Astrocyte (in vitro differentiated cells and primary cell): ENCODE measurements around the gene MED27. TPM values are rescaled to one million over a fixed set of nuclear protein-coding genes. Genes with fewer than 3 reads are reported as not detected.
A peak's percentile ranks its signal among the peaks of the same experiment; 100 is the strongest.

Experiments
- DNase-seq: peaks from one replicate; pipeline ENCODE4 v3.0.0-alpha.2; 2010; ENCODE audit warnings: low read depth
- FAIRE-seq: peaks from 2 replicates; lab custom pipeline; 2011; peaks lifted over from hg19 to GRCh38; lab: Jason Lieb, UNC
- H2AFZ ChIP-seq: 2 replicates; pipeline ENCODE4 v1.6.0; 2012; ENCODE audit warnings: low read depth, low read length, inconsistent platforms
- H3K27ac ChIP-seq: 2 replicates; pipeline ENCODE4 v1.5.1; 2011; ENCODE audit warnings: low read depth, low read length, inconsistent platforms
- H3K27me3 ChIP-seq: 2 replicates; pipeline ENCODE4 v1.6.0; 2011; ENCODE audit warnings: low read length, inconsistent platforms; ENCODE audit not compliant: insufficient read depth
- H3K36me3 ChIP-seq: 2 replicates; pipeline ENCODE4 v1.5.1; 2011; ENCODE audit warnings: low read length, inconsistent platforms; ENCODE audit not compliant: insufficient read depth
- H3K4me1 ChIP-seq: 2 replicates; pipeline ENCODE4 v1.5.1; 2011; ENCODE audit warnings: low read length, inconsistent platforms; ENCODE audit not compliant: insufficient read depth
- H3K4me2 ChIP-seq: 2 replicates; pipeline ENCODE4 v1.6.0; 2012; ENCODE audit warnings: low read length, inconsistent platforms
- H3K4me3 ChIP-seq: 2 replicates; pipeline ENCODE4 v1.5.1; 2011; ENCODE audit warnings: low read depth, mild to moderate bottlenecking, low read length, inconsistent platforms; ENCODE audit not compliant: insufficient read depth
- H3K79me2 ChIP-seq: 2 replicates; pipeline ENCODE4 v1.6.0; 2012; ENCODE audit warnings: mild to moderate bottlenecking, low read length, inconsistent platforms; ENCODE audit not compliant: insufficient read depth
- H3K9ac ChIP-seq: 2 replicates; pipeline ENCODE4 v1.6.0; 2012; ENCODE audit warnings: mild to moderate bottlenecking, low read length, inconsistent platforms
- H3K9me3 ChIP-seq: 2 replicates; pipeline ENCODE4 v1.5.1; 2012; ENCODE audit warnings: low read depth, mild to moderate bottlenecking, low read length, inconsistent platforms; ENCODE audit not compliant: insufficient read depth
- H4K20me1 ChIP-seq: 2 replicates; pipeline ENCODE4 v1.6.0; 2012; ENCODE audit warnings: low read length, inconsistent platforms; ENCODE audit not compliant: insufficient read depth
- H3K27ac Mint-ChIP-seq: one replicate; pipeline ENCODE4 v1.8.0; 2021; ENCODE audit warnings: mild to moderate bottlenecking, mixed read lengths; ENCODE audit not compliant: unreplicated experiment
- H3K27me3 Mint-ChIP-seq: one replicate; pipeline ENCODE4 v1.8.0; 2021; ENCODE audit warnings: low read depth, mixed read lengths; ENCODE audit not compliant: unreplicated experiment
- H3K36me3 Mint-ChIP-seq: one replicate; pipeline ENCODE4 v1.8.0; 2021; ENCODE audit warnings: low read depth, mixed read lengths; ENCODE audit not compliant: unreplicated experiment
- H3K4me1 Mint-ChIP-seq: one replicate; pipeline ENCODE4 v1.8.0; 2021; ENCODE audit warnings: low read depth, mixed read lengths; ENCODE audit not compliant: unreplicated experiment
- H3K4me3 Mint-ChIP-seq: one replicate; pipeline ENCODE4 v1.8.0; 2021; ENCODE audit warnings: mild to moderate bottlenecking, moderate library complexity, mixed read lengths; ENCODE audit not compliant: unreplicated experiment
- H3K9me3 Mint-ChIP-seq: one replicate; pipeline ENCODE4 v1.8.0; 2021; ENCODE audit warnings: mild to moderate bottlenecking, mixed read lengths; ENCODE audit not compliant: unreplicated experiment
- CTCF ChIP-seq: IDR thresholded peaks from 2 replicates; pipeline ENCODE4 v1.5.1; 2011; ENCODE audit warnings: low read depth, mild to moderate bottlenecking, inconsistent platforms, low read length, moderate library complexity; ENCODE audit not compliant: insufficient read depth
- EZH2 ChIP-seq: IDR thresholded peaks from 2 replicates; pipeline ENCODE4 v1.6.1; 2012; ENCODE audit warnings: mild to moderate bottlenecking, low read length, inconsistent platforms; ENCODE audit not compliant: insufficient read depth
- total RNA-seq: library from RNA; stranded (reverse); gene quantifications from 2 replicates; pipeline ENCODE4 v1.2.1, GENCODE V29; 2021

MED27 gene
- total RNA-seq, 1 donor from 2014 or later: 26.9 TPM

DNA sequence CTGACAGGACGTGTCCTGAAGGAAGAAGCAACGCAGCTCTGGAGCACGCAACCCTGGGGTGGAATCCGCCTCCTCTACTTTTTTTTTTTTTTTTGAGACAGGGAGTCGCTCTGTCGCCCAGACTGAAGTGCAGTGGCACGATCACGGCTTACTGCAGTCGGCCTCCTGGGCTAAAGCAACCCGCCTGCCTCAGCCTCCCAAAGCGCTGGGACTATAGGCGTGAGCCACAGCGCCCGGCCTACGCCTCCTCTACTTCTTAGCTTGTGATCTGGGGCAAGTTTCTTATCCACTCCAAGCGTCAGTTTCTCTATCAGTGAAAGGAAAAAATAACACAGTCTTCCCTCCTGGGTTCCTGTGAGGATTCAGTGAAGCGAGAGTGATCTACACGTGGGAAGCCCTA lies 243.6 kb downstream of the MED27 start:
- Mint-ChIP-seq H3K36me3 (no peaks in the 10 kb centered on the region), H3K27me3 (peaks cover 17% of the 10 kb centered on the region), H3K9me3 (peaks cover 14% of the 10 kb centered on the region), H3K4me1 (no peaks in the 10 kb centered on the region), H3K4me3 (no peak overlapping the region), H3K27ac (no peak overlapping the region)
- H4K20me1 ChIP-seq: peaks cover 17% of the 10 kb centered on the region
- DNase-seq (no peak), FAIRE-seq (no peak)
- TF ChIP-seq CTCF: no peak
- no peak for TF ChIP-seq EZH2
- no peak overlapping the region for H3K27ac ChIP-seq
- H3K9ac ChIP-seq: no peak overlapping the region
- peaks cover 12% of the 10 kb centered on the region for H3K4me1 ChIP-seq
- H3K4me2 ChIP-seq: no peak overlapping the region
- H3K27me3 ChIP-seq: peaks cover 21% of the 10 kb centered on the region
- H2AFZ ChIP-seq: no peak overlapping the region
- H3K9me3 ChIP-seq: peaks cover 13% of the 10 kb centered on the region
- no peak overlapping the region for H3K4me3 ChIP-seq
- H3K79me2 ChIP-seq: no peaks in the 10 kb centered on the region
- H3K36me3 ChIP-seq: no peaks in the 10 kb centered on the region

- Histone ChIP-seq H2AFZ (peak overlapping the region; percentile 56), H3K9me3 (peaks cover 13% of the 10 kb centered on the region), H3K4me2 (no peak overlapping the region), H3K27me3 (peaks cover 16% of the 10 kb centered on the region), H3K27ac (no peak overlapping the region), H3K4me3 (no peak overlapping the region), H3K79me2 (no peaks in the 10 kb centered on the region), H3K9ac (no peak overlapping the region), H3K4me1 (peaks cover 12% of the 10 kb centered on the region), H3K36me3 (no peaks in the 10 kb centered on the region), H4K20me1 (peaks cover 14% of the 10 kb centered on the region)
- peaks cover 14% of the 10 kb centered on the region for H3K9me3 Mint-ChIP-seq
- no peaks in the 10 kb centered on the region for H3K36me3 Mint-ChIP-seq
- H3K27me3 Mint-ChIP-seq: peaks cover 17% of the 10 kb centered on the region
- no peak overlapping the region for H3K27ac Mint-ChIP-seq
- no peak for TF ChIP-seq CTCF
- TF ChIP-seq EZH2: no peak
- no peak overlapping the region for H3K4me3 Mint-ChIP-seq
- DNase-seq (no peak), FAIRE-seq (no peak)
- no peaks in the 10 kb centered on the region for H3K4me1 Mint-ChIP-seq
Observed at GRCh38 chr9:131835151-131835910, 244.3 kb downstream of the MED27 start.

DNA sequence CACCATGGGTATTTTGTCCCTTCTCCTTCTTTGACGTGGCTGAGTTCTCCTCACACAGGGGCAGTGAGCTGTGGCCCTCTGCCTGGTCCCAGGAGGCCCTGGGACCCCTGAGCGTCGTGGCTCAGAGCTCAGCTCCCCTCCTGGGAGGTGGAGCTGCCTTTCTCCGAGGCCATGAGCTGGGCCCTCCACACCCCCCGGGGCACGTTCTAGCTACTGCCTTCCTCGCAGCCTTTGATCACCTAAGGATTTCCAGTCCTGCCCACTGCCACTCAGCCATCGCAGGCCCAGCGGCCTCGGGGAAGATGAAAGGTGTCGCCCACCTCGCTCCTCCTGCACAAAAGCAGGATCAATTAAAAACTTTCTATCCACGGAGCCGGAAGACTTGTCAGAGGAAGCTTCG lies 244.9 kb downstream of the MED27 start:
- Mint-ChIP-seq H3K27ac (peak overlapping the region; percentile 66), H3K27me3 (peaks cover 17% of the 10 kb centered on the region), H3K36me3 (no peaks in the 10 kb centered on the region), H3K9me3 (peaks cover 14% of the 10 kb centered on the region), H3K4me3 (no peak overlapping the region), H3K4me1 (no peaks in the 10 kb centered on the region)
- Histone ChIP-seq H4K20me1 (peaks cover 8% of the 10 kb centered on the region), H3K4me3 (no peak overlapping the region), H3K36me3 (no peaks in the 10 kb centered on the region), H3K4me1 (peaks cover 7% of the 10 kb centered on the region), H3K9me3 (peaks cover 13% of the 10 kb centered on the region), H3K9ac (no peak overlapping the region), H3K27ac (no peak overlapping the region), H3K27me3 (peaks cover 16% of the 10 kb centered on the region), H2AFZ (no peak overlapping the region), H3K79me2 (no peaks in the 10 kb centered on the region), H3K4me2 (no peak overlapping the region)
- no peak for DNase-seq
- FAIRE-seq: no peak
- TF ChIP-seq CTCF: no peak
- TF ChIP-seq EZH2: no peak
